ENCODE data around the gene TCF20.

DNA sequence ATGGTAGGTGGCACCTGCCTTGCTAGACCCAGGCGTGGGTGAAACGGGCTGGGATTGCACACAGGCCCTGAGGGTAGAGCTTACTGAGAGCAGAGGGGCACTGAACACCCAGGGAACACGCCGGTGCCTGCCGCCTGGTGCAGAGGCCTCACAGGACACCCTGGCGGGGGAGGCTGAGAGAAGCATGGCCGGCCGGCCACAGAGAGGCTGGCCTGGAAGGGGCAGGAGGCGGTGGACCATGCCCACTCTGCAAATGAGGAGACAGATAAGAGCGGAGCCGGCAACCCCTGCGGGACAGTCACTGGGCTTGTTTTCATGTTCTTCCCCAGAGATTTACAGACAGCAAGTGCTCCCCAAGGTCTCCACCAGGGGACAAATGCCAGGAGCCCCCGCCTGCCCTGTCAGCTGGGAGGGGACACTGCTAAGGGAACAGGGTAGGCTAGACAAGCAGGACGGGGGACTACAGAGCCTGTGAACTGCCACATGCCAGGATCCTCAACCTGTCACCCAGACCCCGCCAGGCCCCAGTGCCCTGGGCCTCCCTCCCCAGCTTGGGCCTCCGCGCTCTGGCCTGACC, 38.5 kb upstream of the TCF20 start:
- no peak for TF ChIP-seq EP300 (IDR thresholded peaks at IDR 0.05; ENCODE audit: borderline replicate concordance in 1 of 2, low read depth in 1 of 2, low read length in 1 of 2)
- no peak for TF ChIP-seq REST (IDR thresholded peaks at IDR 0.05; ENCODE audit: low read depth, low read length)
- no peak for TF ChIP-seq SMC3 (IDR thresholded peaks at IDR 0.05; ENCODE audit: low read depth, low read length)
- no peak for TF ChIP-seq CTCF (IDR thresholded peaks at IDR 0.05)
- TF ChIP-seq JUND (IDR thresholded peaks at IDR 0.05) = no peak
- TF ChIP-seq RFX5 (IDR thresholded peaks at IDR 0.05; ENCODE audit: low read length) = no peak
- TF ChIP-seq RAD21 (IDR thresholded peaks at IDR 0.05; ENCODE audit: low read length) = no peak

Measured in SK-N-SH (cell line).